Ovary (tissue), 3 donors: ENCODE data around the gene ARVCF.

ENCODE experiments used
- CTCF ChIP-seq, 3 donors: fragments of 450-650 bp in 2 of 3; fragments of 200-600 bp in 1 of 3; IDR thresholded peaks; one replicate each; pipeline versions ENCODE4 v1.5.1 to v1.8.0; 2016 to 2022; ENCODE audit warnings: antibody characterized with exemption in 3 of 3, mild to moderate bottlenecking in 1 of 3
- POLR2A ChIP-seq: fragments of 450-650 bp; IDR thresholded peaks from one replicate; pipeline ENCODE4 v1.6.1; 2017; ENCODE audit warnings: antibody characterized with exemption, mild to moderate bottlenecking, moderate library complexity
- donor health status: DM: no; HTN: no; CAD: no.

- TF ChIP-seq CTCF (IDR thresholded peaks at IDR 0.05) (no peak), POLR2A (no peak)
Observed at GRCh38 chr22:20061481-20061861, 44.8 kb upstream of the ARVCF start.
